ENCODE measurements around the gene ATAD3C.
"Not testable (repeated sequence)": the region's sequence is repeated elsewhere in the genome, so short reads cannot be mapped to it uniquely, and the experiment has no call there.

Gene ATAD3C

GRCh38 chr1:1407636-1408318 lies 41.7 kb upstream of the ATAD3C start:
- TF ChIP-seq POLR2AphosphoS5 (IDR thresholded peaks at IDR 0.05; ENCODE audit: low read depth, low read length) = no peak
- TF ChIP-seq TAF1 (IDR thresholded peaks at IDR 0.05; ENCODE audit: borderline replicate concordance, low read depth, low read length) = no peak
- no peak for TF ChIP-seq POLR2A (IDR thresholded peaks at IDR 0.05; ENCODE audit: low read depth, low read length)
- DNase-seq (ENCODE audit: insufficient read length) (peak; percentile 37), FAIRE-seq (peak; percentile 27)

- FAIRE-seq; DNase-seq (ENCODE audit: insufficient read length): not testable (repeated sequence)
Observed at GRCh38 chr1:1410238-1410637, 39.3 kb upstream of the ATAD3C start.

- DNase-seq (ENCODE audit: insufficient read length) (no peak), FAIRE-seq (no peak)
- TF ChIP-seq POLR2A (IDR thresholded peaks at IDR 0.05; ENCODE audit: low read depth, low read length) = no peak
- peak; percentile 41; the same call in 1 of the 2 replicates for TF ChIP-seq POLR2AphosphoS5 (IDR thresholded peaks at IDR 0.05; ENCODE audit: low read depth, low read length)
- no peak for TF ChIP-seq TAF1 (IDR thresholded peaks at IDR 0.05; ENCODE audit: borderline replicate concordance, low read depth, low read length)
Observed at GRCh38 chr1:1411626-1412025, 37.9 kb upstream of the ATAD3C start.

- DNase-seq (ENCODE audit: insufficient read length) = not testable (repeated sequence)
- FAIRE-seq = peak; percentile 36
Observed at GRCh38 chr1:1412311-1412902, 37.1 kb upstream of the ATAD3C start.

- TF ChIP-seq TAF1 (IDR thresholded peaks at IDR 0.05; ENCODE audit: borderline replicate concordance, low read depth, low read length) (no peak), POLR2AphosphoS5 (IDR thresholded peaks at IDR 0.05; ENCODE audit: low read depth, low read length) (no peak), POLR2A (IDR thresholded peaks at IDR 0.05; ENCODE audit: low read depth, low read length) (no peak)
- FAIRE-seq (no peak), DNase-seq (ENCODE audit: insufficient read length) (no peak)
Observed at GRCh38 chr1:1415751-1416150, 33.7 kb upstream of the ATAD3C start.

GRCh38 chr1:1417396-1417795 lies 32.1 kb upstream of the ATAD3C start:
- not testable (repeated sequence) for DNase-seq (ENCODE audit: insufficient read length); FAIRE-seq

- not testable (repeated sequence) for DNase-seq (ENCODE audit: insufficient read length); FAIRE-seq
Observed at GRCh38 chr1:1417825-1418463, 31.5 kb upstream of the ATAD3C start.

GRCh38 chr1:1418464-1419362 lies 30.8 kb upstream of the ATAD3C start:
- DNase-seq (ENCODE audit: insufficient read length) (peak; percentile 33), FAIRE-seq (peak; percentile 81)
- TF ChIP-seq TAF1 (IDR thresholded peaks at IDR 0.05; ENCODE audit: borderline replicate concordance, low read depth, low read length) (no peak), POLR2AphosphoS5 (IDR thresholded peaks at IDR 0.05; ENCODE audit: low read depth, low read length) (no peak), POLR2A (IDR thresholded peaks at IDR 0.05; ENCODE audit: low read depth, low read length) (no peak)

- TF ChIP-seq TAF1 (IDR thresholded peaks at IDR 0.05; ENCODE audit: borderline replicate concordance, low read depth, low read length) = no peak
- no peak for TF ChIP-seq POLR2A (IDR thresholded peaks at IDR 0.05; ENCODE audit: low read depth, low read length)
- no peak for TF ChIP-seq POLR2AphosphoS5 (IDR thresholded peaks at IDR 0.05; ENCODE audit: low read depth, low read length)
- FAIRE-seq (no peak), DNase-seq (ENCODE audit: insufficient read length) (no peak)
Observed at GRCh38 chr1:1419363-1419812, 30.1 kb upstream of the ATAD3C start.

- TF ChIP-seq TAF1 (IDR thresholded peaks at IDR 0.05; ENCODE audit: borderline replicate concordance, low read depth, low read length) = no peak
- TF ChIP-seq POLR2AphosphoS5 (IDR thresholded peaks at IDR 0.05; ENCODE audit: low read depth, low read length) = no peak
- no peak for TF ChIP-seq POLR2A (IDR thresholded peaks at IDR 0.05; ENCODE audit: low read depth, low read length)
- no peak for FAIRE-seq
- no peak for DNase-seq (ENCODE audit: insufficient read length)
Observed at GRCh38 chr1:1419813-1420653, 29.5 kb upstream of the ATAD3C start.

- TF ChIP-seq TAF1 (IDR thresholded peaks at IDR 0.05; ENCODE audit: borderline replicate concordance, low read depth, low read length) (no peak), POLR2A (IDR thresholded peaks at IDR 0.05; ENCODE audit: low read depth, low read length) (no peak), POLR2AphosphoS5 (IDR thresholded peaks at IDR 0.05; ENCODE audit: low read depth, low read length) (no peak)
- no peak for FAIRE-seq
- DNase-seq (ENCODE audit: insufficient read length) = no peak
Observed at GRCh38 chr1:1420654-1421141, 28.8 kb upstream of the ATAD3C start.

Measured in GM12892 (cell line).